ENCODE data around the gene EDDM3A.

GRCh38 chr14:20775901-20776300 lies 30.2 kb downstream of the EDDM3A start:
- TF ChIP-seq POLR2A (IDR thresholded peaks at IDR 0.05) = no peak
- TF ChIP-seq, protein P1, sequence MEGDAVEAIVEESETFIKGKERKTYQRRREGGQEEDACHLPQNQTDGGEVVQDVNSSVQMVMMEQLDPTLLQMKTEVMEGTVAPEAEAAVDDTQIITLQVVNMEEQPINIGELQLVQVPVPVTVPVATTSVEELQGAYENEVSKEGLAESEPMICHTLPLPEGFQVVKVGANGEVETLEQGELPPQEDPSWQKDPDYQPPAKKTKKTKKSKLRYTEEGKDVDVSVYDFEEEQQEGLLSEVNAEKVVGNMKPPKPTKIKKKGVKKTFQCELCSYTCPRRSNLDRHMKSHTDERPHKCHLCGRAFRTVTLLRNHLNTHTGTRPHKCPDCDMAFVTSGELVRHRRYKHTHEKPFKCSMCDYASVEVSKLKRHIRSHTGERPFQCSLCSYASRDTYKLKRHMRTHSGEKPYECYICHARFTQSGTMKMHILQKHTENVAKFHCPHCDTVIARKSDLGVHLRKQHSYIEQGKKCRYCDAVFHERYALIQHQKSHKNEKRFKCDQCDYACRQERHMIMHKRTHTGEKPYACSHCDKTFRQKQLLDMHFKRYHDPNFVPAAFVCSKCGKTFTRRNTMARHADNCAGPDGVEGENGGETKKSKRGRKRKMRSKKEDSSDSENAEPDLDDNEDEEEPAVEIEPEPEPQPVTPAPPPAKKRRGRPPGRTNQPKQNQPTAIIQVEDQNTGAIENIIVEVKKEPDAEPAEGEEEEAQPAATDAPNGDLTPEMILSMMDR (IDR thresholded peaks at IDR 0.05) = no peak
